Body of pancreas (tissue), 4 donors: Measurements from ENCODE around the gene FSTL5.

Experiments used
- POLR2A ChIP-seq, 3 donors: fragments of 450-650 bp; IDR thresholded peaks; one replicate each; pipeline ENCODE4 v1.6.1; 2016; ENCODE audit warnings: antibody characterized with exemption in 3 of 3, mild to moderate bottlenecking in 2 of 3
- TF ChIP-seq, protein P1 (sequence below), 7 experiments: fragments of 450-650 bp in 4 of 7; fragments of 200-600 bp in 3 of 7; sonication (generic) in 3 of 7; IDR thresholded peaks; one replicate each; pipeline ENCODE4 v1.5.1; 2016 to 2019; ENCODE audit warnings: antibody characterized with exemption in 7 of 7

- TF ChIP-seq, protein P1, sequence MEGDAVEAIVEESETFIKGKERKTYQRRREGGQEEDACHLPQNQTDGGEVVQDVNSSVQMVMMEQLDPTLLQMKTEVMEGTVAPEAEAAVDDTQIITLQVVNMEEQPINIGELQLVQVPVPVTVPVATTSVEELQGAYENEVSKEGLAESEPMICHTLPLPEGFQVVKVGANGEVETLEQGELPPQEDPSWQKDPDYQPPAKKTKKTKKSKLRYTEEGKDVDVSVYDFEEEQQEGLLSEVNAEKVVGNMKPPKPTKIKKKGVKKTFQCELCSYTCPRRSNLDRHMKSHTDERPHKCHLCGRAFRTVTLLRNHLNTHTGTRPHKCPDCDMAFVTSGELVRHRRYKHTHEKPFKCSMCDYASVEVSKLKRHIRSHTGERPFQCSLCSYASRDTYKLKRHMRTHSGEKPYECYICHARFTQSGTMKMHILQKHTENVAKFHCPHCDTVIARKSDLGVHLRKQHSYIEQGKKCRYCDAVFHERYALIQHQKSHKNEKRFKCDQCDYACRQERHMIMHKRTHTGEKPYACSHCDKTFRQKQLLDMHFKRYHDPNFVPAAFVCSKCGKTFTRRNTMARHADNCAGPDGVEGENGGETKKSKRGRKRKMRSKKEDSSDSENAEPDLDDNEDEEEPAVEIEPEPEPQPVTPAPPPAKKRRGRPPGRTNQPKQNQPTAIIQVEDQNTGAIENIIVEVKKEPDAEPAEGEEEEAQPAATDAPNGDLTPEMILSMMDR (IDR thresholded peaks at IDR 0.05), result no peak
- TF ChIP-seq POLR2A (IDR thresholded peaks at IDR 0.05), result no peak
Observed at GRCh38 chr4:161438096-161438495, 725.7 kb downstream of the FSTL5 start.
